ENCODE measurements around the gene NKIRAS2.

The NKIRAS2 gene

DNA sequence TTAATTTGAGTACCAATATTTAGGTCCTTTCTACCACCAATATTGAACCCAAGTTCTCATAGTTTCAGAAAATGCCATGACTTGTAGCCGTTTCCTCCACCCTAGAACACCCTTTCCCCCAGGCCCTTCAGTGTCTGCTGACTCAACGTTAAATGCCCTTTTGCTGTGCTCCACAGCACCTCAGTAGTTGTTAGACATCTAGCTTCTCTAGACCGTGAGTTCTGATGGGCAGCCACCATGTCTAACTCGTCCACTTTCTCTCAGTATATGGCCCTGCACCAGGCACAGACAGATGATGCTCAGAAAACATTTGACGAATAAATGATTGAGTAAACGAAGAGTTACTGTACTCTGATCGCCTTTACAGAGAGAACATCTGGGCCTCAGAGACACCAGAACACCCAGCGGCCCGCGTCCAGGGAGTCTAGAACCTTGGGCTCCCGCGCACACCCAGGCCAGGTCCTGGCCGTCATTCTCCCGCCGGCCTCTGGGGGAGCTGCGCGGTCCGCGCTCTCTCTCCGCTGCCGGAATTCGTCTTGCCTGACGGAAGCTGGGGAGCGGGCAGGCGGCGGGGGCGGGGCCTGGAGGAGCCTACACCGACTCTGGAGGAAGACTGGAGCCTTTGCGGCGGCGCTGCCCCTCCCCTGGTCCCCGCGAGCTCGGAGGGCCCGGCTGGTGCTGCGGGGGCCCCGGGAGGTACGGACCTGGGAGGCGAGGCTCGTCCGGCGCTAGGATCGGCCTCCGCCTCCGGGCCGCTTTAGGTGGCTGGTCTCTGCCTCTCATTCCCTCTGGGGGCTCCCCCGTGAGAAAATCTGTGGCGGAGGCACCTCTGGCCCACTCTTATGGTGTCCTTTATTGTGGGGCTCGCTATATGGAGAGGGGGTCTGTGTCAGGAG is at the start of gene NKIRAS2:
NKIRAS2 (plus strand) TSS at position 582 of the 896 bp plus-strand sequence. CDS start 1,488 bp downstream, outside the sequence.
- peak; percentile 93 to 94 for DNase-seq

DNA sequence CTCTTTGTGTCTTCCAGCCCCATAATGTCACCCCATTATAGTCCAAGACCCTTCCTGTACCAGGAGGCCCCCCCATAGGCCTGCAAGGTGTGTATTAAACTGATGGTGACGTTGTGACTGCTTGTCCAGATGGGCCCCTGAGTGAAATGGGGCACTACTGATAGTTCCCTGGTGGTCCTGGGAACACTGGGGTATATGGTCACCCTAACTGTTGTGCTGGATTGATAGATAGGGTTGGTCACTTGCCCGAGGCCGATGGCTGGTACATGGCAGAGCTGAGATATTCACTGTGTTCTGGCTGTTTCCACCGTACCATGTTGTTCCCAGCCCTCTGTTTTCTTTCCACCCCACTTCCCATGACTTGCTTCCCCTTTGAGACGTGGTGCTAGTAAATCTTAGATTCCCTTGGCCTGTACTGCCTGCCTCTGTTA is 49.0 kb upstream of the NKIRAS2 start:
- no peak for DNase-seq

DNA sequence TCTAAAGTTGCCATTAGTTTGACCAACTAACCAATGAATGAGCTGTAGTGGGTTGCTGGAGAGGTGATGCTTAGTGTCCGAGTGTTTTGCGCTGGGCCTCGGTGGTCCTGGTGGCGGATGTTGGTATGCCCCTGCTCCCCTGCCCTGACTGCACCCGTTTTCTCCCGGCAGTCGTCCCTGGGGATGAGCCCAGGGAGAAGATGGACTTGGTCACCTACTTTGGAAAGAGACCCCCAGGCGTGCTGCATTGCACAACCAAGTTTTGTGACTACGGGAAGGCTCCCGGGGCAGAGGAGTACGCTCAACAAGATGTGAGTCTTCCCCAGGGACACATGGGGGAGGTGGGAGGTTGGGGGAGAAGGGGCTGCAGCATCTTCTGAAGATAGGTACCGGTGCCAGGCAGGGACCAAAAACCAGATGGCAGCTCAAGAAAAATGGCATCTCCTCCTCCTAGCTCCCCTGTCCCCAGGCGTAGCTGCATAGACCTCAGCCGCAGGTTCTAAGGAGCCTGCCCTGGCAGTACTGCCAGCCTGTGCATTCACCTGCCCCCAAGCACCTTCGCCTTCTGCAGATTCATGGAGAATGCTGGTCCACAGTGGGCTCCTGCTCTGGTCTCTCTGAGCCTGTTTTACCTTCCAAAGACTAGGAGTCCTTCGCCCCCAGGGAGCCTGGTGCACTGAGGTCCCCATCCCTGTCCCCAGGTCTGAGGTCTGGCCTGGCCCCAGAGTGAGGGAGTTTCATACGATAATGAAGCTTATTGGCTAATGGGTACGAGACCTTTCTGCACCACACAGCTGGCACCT is 48.0 kb upstream of the NKIRAS2 start:
- DNase-seq, result no peak

DNA sequence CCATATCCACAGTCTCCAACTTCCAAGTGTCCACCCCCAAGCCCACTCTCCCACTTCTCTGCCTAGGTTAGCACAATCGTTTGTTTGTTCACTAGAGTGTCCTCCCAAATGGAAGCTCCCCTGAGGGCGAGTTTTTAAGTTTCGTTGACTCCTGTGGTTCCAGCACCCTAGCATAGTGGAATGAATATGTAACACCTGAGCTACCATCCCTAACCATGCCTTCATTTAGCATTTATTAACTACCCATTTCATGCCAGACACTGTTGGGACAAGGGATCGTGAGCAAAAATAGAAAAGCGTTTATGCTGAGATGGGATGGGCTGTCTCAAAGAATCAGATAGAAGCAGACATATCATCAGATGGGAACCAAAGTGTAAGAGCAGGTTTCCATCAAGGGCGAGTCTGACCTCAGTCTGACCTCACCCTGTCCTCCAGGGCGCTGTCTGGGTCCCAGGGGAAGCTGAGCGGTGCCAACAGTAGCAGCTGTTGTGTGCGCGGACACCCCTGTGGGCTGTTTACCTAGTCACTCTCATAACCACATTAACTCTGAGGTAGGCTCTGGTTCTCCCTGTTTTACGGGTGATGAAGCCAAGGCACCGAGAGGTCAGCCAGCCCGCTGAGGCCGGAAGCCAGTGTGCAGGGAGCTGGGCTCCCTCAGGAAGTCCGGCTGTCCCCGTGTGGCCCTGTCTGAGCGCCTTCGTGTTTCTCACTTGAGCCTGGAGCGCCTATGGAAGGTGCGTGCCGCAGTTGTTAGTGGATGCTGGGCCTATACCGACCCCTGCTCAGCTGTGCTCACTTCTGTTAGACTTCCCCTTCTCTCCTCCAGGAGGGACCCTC is 47.1 kb upstream of the NKIRAS2 start:
- DNase-seq, result peak in 1 of 2 donors; percentile 32

DNA sequence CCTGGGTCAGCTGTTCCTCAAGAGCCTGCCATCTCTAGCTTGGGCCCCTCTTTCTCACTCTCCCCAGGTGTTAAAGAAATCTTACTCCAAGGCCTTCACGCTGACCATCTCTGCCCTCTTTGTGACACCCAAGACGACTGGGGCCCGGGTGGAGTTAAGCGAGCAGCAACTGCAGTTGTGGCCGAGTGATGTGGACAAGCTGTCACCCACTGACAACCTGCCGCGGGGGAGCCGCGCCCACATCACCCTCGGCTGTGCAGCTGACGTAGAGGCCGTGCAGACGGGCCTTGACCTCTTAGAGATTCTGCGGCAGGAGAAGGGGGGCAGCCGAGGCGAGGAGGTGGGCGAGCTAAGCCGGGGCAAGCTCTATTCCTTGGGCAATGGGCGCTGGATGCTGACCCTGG is 46.5 kb upstream of the NKIRAS2 start:
- DNase-seq, result no peak

DNA sequence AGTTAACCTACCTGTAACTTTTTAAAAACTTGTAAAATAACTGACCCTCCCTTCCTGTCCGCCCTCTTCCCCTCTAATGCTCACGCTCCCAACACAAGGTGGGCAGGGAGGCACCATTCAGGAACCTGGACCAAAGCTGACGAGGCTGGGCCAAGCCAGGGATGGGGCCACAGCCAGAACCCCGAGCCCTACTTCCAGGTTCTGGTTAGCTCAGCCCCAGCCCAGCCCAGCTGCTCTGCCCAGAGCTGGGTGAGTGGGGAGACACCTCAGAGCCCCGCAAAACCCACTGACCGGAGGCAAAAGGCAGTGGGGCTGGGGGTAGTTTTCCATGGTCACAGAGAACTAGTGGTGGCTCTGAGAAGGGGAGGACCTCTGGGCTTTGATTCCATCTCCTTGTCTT is 45.9 kb upstream of the NKIRAS2 start:
- no peak for DNase-seq

DNA sequence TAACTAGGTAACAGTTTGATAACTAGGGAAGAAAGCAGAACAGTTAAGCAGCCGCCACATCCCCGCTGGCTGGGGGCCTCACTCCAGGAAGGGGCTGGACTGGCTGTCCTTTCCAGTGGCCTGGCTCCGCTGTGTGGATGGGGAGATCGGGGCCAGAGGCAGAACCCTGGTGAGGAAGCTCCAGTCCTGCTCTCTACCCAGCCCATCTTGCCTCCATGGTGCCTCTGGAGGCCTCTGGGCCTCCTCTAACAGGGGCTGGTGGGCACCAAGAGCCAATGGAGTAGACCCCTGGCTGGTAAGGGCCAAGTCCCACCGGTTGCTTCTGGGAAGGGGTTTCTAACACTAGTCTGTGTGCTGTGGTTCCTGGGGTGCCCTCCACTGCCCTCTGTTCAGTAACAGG is 45.2 kb upstream of the NKIRAS2 start:
- DNase-seq, result no peak

DNA sequence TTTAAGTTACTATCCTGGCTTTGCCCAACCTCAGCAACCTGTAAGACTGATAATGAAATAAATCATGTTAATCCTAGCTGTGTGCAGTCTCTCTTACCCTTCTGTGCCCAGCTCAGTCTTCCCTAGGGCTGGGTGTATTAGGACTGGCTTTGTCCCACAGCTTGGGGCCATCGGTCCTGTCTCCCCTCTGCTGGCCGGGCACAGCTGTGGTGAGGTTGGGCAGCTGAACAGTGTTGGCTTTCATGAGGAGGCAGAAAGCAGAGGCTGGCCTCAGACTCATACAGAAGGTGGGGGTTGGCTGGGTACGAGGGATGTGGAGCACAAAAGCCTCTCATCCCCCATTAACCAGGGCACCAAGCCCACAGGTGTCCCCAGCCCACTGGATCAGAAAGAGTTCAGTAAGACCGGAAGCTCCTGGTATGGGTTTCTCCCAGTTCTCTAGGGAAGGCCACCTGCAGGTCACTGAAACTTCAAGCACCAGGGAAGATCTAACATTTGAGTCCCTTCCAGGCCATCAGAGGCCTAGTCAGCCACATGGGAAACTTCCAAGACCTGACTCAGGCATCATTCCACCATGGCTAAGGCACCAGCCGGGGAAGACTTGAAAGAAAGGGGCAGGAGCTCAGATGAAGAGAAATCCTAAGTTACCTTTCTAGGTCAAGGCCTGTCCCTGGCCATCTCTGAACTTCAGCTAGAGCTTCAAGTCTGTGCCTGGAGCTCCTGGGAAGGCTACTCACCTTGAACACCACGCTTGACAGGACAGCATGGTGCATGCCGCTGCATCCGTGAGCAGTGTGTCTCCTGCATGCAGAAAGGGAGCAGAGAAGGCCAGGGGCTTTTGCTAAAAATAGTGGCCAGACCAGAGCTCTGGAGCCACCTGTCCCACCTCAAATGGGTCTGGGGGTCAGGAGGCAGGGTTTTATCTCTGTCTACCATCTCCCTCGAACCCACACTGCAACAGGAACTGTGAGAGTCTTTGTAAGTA is 44.5 kb upstream of the NKIRAS2 start:
- no peak for DNase-seq

DNA sequence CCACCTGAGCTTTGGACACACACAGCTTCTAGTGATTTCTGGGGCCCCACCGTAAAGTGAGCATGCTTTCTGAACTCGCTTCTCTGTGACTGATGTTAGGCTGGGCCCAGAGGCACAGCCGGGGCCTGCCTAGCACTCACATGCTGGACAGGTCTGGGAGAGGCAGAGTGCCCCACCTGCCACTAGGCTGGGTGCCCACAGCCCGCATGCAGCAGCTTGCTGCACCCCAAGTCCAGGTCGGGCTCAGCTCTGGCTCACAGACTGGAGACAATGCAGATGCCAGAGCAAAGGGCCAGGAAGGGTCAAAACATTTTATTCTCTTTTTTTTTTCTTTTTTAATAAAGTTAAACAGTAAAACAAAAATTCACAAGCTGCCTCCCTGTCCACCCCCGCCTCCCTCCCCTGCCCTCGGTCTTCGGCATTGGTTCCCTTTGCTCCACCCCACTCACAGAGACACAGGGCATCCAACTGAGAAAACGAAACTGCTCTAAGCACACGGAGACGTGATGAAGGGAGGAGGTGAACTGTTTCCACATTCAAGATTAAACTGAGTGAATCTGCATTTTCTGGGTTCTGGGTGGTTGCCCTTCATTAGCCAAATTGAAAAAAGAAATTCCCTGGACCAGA is 43.6 kb upstream of the NKIRAS2 start:
- no peak for DNase-seq

DNA sequence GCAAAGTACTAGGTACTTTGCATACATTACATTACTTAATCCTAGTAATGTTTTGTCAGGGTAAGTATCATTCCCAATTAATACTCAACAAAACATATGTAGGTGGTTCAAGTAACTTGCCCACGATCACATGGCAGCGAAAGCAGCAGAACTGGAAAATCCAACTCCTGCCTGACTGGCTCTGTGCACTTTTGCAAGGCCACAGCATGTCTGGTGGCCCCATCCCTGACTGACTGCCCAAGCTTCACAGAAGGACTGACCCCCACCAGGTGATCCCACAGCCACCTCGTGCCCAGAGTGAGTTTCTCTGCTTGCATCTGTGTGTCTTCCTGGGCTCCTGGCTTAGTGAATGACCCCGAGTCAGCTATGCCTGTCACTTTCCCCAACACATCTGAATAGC is 41.9 kb upstream of the NKIRAS2 start:
- DNase-seq, result no peak

DNA sequence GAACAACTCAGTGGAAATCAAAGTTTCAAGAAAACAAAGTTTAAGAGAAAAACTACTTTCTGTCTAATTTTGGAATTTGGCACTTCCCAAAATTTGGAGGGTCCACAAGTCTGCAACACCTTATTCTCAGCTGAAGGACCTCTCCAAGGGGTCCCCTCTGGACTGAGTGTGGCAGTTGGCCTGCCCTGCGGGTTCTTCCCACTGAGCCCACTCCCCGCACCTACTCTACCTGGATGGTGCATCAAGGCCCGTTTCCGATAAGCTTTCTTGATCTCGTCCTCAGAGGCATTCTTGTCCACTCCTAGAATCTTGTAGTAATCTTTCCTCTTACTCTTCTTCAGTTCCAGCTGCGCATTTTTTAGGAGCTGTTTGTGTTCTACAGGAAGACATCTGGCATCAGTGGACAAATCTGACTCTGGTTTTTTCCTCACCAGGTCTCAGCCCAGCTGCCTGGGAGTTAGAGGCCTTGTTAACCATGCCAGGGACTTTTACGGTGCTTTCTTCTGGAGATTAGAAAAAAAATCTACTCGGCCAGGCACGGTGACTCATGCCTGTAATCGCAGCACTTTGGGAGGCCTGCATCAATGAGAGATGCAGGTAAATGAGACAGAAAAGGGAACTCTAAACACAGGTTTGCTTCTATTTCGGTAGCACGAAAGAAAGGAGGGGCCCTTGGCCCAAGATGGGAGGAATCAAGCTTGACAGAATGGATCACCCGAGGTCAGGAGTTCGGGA is 37.7 kb upstream of the NKIRAS2 start:
- DNase-seq, result no peak

DNA sequence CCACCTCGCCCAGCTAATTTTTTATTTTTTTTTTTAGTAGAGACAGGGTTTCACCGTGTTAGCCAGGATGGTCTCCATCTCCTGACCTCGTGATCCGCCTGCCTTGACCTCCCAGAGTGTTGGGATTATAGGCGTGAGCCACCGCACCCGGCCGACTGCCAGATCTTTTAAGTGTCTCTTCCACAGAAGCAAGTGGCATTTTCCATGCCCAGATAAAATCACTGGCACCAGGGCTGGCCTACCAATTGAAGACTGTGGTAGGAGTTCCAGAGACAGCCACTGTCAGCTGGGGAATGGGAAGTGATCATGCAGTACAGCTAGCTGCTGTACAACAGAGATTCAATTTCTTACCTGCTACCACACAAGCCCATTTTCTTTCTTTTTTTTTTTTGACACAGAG is 35.4 kb upstream of the NKIRAS2 start:
- no peak for DNase-seq

DNA sequence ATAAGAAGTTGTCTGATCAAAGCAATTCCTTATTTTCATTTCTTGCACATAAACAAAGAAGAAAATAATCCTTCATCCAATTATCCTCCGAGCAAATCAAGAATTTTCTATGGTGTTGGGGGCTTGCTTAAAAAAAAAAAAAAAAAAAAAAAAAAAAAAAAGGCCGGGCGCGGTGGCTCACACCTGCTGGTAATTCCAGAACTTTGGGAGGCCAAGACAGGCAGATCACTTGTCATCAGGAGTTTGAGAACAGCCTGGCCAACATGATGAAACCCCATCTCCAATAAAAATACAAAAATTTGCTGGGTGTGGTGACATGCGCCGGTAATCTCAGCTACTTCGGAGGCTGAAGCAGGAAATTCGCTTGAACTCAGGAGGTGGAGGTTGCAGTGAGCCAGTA is 34.0 kb upstream of the NKIRAS2 start:
- no peak for DNase-seq

DNA sequence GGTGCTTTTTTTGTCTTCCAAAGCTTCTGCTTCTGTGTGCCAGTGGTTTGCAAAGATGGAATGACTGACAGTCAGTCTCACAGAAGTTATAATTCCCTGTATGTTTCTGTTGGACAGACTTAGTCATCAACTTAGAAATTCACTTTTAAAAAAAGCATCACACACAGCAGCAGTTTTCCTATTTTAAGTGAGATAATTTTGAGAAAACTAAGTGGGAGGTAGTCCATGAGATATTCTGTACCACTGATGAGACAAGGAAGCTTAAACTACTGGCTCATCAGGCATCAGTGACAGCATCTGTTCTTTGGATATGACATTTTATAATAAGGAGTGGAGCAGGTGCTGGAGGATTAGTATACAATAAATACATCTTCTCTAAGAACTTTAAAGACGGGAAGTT is 33.3 kb upstream of the NKIRAS2 start:
- DNase-seq, result no peak

DNA sequence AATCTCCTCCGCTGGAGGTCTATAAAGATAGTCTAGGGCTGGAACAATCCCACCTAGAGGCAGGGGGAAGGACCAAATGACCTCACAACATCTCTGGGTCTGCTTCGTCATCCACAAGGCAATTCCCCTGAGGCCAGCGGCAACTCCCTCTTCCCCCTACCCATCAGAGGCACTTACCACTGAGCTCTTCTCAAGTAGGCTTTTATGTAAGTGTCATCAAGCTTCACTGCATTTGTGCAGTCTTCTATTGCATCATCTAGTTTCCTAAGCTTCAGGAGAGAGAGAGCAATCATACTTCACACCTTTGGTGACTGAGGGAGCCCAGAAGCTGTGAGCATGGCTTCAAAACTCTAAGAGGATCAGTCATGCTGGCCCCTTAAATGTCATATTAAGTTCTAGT is 32.2 kb upstream of the NKIRAS2 start:
- DNase-seq, result no peak

DNA sequence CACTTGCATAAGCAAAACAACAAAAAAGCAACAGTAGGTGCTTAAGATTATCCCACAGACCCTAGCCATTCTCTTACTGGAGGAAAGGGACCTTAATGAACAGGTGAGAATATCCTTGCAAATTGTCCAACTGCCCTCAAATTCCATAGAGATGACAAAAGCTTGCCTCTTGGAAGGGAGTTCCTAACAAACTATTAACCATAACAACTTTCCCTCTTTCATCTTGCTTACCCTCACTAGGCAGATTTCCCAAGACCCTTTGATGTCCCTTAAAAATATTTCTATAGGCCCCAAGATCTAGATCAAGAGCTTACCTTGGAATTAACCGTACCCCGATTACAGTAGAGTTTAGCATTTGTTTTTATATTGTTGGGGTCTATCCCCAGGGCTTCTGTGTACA is 31.5 kb upstream of the NKIRAS2 start:
- no peak for DNase-seq

DNA sequence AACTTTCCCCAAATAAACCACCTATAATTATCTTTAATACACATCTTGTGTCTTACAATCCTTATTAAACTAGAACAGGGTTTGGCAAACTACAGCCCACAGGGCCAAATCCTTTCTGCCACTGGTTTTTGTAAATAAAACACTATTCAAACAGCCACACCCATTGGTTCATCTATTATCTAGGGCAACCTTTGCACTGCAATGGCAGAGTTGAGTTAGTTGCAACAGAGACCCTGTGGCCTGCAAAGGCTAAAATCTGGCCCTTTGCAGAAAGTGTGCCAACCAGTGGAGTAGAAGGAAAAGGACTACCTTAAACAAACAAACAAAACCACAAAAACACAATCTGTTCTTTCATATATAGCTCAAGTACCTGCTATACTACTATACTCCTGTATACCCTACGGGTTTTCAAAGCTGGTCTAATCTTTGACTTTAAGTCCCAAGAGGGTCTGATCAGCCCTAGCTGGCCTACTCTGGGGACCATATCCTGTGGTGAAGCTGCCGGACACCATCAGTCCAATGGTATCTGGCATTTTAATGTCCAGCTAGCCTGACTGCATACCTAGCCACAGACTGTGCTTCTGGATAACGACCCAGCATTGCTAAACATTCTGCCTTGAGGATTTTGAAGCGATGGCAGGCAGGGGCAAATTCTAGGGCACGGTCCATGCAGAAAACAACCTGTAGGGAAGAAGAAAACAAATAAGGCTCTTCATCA is 30.0 kb upstream of the NKIRAS2 start:
- DNase-seq, result no peak

DNA sequence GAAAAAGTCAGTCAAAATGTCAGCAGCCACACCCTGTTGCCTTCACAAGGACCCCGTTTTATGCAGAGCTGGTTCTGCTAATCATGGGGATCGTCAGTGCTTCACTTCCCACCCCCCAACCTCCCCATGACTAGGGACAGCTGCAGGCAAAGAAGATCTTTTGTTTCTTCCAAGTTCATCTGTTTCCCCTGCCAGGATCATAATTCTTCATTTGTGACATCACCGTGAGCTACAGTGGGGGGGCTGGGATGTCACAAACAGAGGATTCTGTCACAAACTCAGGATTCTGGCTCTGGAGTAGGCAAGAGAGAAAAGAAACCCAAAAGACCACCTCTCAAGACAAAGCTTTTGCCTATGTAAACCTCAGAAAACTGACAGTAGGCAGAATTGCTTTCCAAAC is 27.3 kb upstream of the NKIRAS2 start:
- DNase-seq, result no peak

DNA sequence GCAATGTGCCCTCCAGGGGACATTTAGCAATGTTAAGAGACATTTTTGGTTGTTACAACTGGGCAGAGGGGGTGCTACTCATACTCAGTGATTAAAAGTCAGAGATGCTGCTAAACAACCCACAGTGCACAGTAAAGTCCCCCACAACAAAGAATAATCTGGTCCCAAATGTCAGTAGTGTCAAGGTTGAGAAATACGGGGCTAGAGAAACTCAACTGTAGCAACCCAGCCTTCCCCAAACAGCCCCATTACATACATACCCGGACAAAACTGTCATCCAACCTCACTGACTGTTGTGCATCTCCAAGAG is 23.1 kb upstream of the NKIRAS2 start:
- DNase-seq, result no peak

DNA sequence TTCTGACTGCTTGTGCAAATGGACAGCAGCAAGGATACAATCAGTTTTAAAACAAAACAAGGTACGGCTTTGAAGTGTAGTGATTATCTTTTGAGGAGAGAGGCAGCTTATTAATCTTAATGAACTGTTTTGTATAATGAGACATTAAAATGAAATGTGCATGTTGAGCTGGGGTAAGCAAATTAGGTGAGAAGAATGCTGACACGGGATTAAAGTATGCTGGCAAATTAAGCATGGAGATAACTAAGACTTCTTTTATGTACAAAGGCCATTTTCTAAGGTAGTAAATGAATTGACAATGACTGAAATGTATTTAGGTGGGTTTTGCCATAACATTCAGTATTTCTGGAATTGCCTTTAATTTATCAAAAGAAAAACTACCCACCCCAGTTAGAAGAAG is 21.4 kb upstream of the NKIRAS2 start:
- DNase-seq, result no peak
